GM23338 (cell line): Measurements from ENCODE around the gene FMO1. TPM values are rescaled to one million over a fixed set of nuclear protein-coding genes. Genes with fewer than 3 reads are reported as not detected.

ENCODE experiments used
- polyA plus RNA-seq: library from polyadenylated mRNA; unstranded; fragments of >200 nt; fragmentation: Nextera tagmentation; extraction: Ambion mirVana; gene quantifications from 2 replicates; pipeline ENCODE4 v1.2.1, GENCODE V29; 2016
- small RNA-seq: library from RNA; depleted of rRNA; stranded (forward); fragments of <200 nt; gene quantifications from one replicate; pipeline ENCODE3, GENCODE V24; 2014; ENCODE audit warnings: low replicate concordance
- total RNA-seq: library from RNA; depleted of rRNA; stranded (reverse); fragments of >200 nt; shearing (Covaris generic); gene quantifications from 2 replicates; pipeline ENCODE4 v1.2.3, GENCODE V29; 2014; rRNA removed
- TF ChIP-seq, protein P1 (sequence below): fragments of 250-450 bp; sonication (Bioruptor Pico); IDR thresholded peaks from 2 replicates; pipeline ENCODE4 v1.5.0; 2020; ENCODE audit warnings: mild to moderate bottlenecking, moderate library complexity

FMO1 gene
- total and polyA plus RNA-seq, 2 experiments from 2014 or later = 0.19 TPM; not detected in 1

DNA sequence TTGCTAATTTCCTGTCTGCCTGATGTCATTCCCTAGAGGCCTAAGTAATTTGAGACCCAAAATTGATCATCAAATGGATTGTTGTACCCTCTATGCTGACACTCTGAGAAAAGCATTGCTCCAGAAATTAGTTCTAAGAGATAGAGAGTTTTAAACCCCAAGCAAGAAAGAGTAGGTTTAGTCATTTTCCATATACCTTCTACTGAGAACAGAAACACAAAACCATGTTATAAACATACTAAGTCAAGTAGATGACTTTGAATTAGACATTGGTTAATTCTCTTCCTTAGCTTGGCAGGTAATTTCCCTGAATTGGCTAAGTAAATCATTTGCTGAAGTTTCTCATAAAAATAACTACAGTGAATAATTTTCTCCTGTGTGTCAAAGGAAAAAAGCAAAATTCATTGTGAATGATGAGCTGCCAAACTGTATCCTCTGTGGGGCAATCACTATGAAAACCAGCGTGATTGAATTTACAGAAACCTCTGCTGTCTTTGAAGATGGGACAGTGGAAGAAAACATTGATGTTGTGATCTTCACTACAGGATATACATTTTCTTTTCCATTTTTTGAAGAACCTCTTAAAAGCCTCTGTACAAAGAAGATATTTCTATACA is 85.8 kb downstream of the FMO1 start (continued):
- TF ChIP-seq, protein P1, sequence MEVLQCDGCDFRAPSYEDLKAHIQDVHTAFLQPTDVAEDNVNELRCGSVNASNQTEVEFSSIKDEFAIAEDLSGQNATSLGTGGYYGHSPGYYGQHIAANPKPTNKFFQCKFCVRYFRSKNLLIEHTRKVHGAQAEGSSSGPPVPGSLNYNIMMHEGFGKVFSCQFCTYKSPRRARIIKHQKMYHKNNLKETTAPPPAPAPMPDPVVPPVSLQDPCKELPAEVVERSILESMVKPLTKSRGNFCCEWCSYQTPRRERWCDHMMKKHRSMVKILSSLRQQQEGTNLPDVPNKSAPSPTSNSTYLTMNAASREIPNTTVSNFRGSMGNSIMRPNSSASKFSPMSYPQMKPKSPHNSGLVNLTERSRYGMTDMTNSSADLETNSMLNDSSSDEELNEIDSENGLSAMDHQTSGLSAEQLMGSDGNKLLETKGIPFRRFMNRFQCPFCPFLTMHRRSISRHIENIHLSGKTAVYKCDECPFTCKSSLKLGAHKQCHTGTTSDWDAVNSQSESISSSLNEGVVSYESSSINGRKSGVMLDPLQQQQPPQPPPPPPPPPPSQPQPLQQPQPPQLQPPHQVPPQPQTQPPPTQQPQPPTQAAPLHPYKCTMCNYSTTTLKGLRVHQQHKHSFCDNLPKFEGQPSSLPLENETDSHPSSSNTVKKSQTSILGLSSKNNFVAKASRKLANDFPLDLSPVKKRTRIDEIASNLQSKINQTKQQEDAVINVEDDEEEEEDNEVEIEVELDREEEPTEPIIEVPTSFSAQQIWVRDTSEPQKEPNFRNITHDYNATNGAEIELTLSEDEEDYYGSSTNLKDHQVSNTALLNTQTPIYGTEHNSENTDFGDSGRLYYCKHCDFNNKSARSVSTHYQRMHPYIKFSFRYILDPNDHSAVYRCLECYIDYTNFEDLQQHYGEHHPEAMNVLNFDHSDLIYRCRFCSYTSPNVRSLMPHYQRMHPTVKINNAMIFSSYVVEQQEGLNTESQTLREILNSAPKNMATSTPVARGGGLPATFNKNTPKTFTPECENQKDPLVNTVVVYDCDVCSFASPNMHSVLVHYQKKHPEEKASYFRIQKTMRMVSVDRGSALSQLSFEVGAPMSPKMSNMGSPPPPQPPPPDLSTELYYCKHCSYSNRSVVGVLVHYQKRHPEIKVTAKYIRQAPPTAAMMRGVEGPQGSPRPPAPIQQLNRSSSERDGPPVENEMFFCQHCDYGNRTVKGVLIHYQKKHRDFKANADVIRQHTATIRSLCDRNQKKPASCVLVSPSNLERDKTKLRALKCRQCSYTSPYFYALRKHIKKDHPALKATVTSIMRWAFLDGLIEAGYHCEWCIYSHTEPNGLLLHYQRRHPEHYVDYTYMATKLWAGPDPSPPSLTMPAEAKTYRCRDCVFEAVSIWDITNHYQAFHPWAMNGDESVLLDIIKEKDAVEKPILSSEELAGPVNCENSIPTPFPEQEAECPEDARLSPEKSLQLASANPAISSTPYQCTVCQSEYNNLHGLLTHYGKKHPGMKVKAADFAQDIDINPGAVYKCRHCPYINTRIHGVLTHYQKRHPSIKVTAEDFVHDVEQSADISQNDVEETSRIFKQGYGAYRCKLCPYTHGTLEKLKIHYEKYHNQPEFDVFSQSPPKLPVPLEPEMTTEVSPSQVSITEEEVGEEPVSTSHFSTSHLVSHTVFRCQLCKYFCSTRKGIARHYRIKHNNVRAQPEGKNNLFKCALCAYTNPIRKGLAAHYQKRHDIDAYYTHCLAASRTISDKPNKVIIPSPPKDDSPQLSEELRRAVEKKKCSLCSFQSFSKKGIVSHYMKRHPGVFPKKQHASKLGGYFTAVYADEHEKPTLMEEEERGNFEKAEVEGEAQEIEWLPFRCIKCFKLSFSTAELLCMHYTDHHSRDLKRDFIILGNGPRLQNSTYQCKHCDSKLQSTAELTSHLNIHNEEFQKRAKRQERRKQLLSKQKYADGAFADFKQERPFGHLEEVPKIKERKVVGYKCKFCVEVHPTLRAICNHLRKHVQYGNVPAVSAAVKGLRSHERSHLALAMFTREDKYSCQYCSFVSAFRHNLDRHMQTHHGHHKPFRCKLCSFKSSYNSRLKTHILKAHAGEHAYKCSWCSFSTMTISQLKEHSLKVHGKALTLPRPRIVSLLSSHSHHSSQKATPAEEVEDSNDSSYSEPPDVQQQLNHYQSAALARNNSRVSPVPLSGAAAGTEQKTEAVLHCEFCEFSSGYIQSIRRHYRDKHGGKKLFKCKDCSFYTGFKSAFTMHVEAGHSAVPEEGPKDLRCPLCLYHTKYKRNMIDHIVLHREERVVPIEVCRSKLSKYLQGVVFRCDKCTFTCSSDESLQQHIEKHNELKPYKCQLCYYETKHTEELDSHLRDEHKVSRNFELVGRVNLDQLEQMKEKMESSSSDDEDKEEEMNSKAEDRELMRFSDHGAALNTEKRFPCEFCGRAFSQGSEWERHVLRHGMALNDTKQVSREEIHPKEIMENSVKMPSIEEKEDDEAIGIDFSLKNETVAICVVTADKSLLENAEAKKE (CRISPR knock-in tag) = no peak

Small RNA genes lying within 50 kb of the gene (small RNA-seq; reads per million reads assigned to genes)
- not detected for gene RF00019

Other genes with a start within 250 kb of the FMO1 start
- gene FMO3, start 157.6 kb upstream of the FMO1 start, total RNA-seq = not detected in 2 replicates
- 0.26 TPM in 1 of 2 replicates, not detected in the other for gene FMO3, start 157.6 kb upstream of the FMO1 start, polyA plus RNA-seq
- gene FMO2, start 63.2 kb upstream of the FMO1 start, total RNA-seq = not detected in 2 replicates
- gene FMO2, start 63.2 kb upstream of the FMO1 start, polyA plus RNA-seq = 0.31 TPM in 1 of 2 replicates, not detected in the other
- gene FMO4, start 65.7 kb downstream of the FMO1 start, total RNA-seq = 1.0 and 3.4 TPM in 2 replicates
- gene FMO4, start 65.7 kb downstream of the FMO1 start, polyA plus RNA-seq = 2.4 and 3.1 TPM in 2 replicates
- 164 and 186 TPM in 2 replicates for gene PRRC2C, start 237.0 kb downstream of the FMO1 start, total RNA-seq
- 327 and 368 TPM in 2 replicates for gene PRRC2C, start 237.0 kb downstream of the FMO1 start, polyA plus RNA-seq